ENCODE data around the gene SMARCB1.

SMARCB1 gene

GRCh38 chr22:23836692-23837495, 50.1 kb downstream of the SMARCB1 start:
- no peak overlapping the region for H3K27ac ChIP-seq
- H3K4me3 ChIP-seq, result no peak overlapping the region

- Histone ChIP-seq H3K27ac (peak overlapping the region in 3 of 21 experiments; percentile 16 to 55 (median 42)), H3K4me3 (no peak overlapping the region)
These were observed 50.7 kb downstream of the SMARCB1 start for GRCh38 chr22:23837496-23837859.

- Histone ChIP-seq H3K4me3 (peak overlapping the region; percentile 19 to 45 (median 37)), H3K27ac (peak overlapping the region in 9 of 21 experiments; percentile 1 to 55 (median 21))
These were observed 51.3 kb downstream of the SMARCB1 start for GRCh38 chr22:23837911-23838680.

GRCh38 chr22:23838681-23839468, 52.1 kb downstream of the SMARCB1 start, which contains the start of gene DERL3:
Gene DERL3 (minus strand): TSS chr22:23839006. CDS start chr22:23838987, 19 bp downstream.
- Histone ChIP-seq H3K27ac (peak within 1 kb of the TSS in 10 of 21 experiments; percentile 1 to 64 (median 37)), H3K4me3 (peak within 1 kb of the TSS; percentile 19 to 45 (median 37))

GRCh38 chr22:23840026-23840425, 53.3 kb downstream of the SMARCB1 start:
- Histone ChIP-seq H3K27ac (peak overlapping the region in 2 of 21 experiments; percentile 46 to 61), H3K4me3 (no peak overlapping the region)

GRCh38 chr22:23841292-23841691, 54.5 kb downstream of the SMARCB1 start:
- Histone ChIP-seq H3K27ac (peak overlapping the region in 3 of 21 experiments; percentile 22 to 61 (median 57)), H3K4me3 (no peak overlapping the region)

- no peak overlapping the region for H3K4me3 ChIP-seq
- H3K27ac ChIP-seq, result peak overlapping the region in 3 of 21 experiments; percentile 22 to 61 (median 57)
These were observed 55.1 kb downstream of the SMARCB1 start for GRCh38 chr22:23841736-23842445.

- Histone ChIP-seq H3K4me3 (no peak overlapping the region), H3K27ac (no peak overlapping the region)
These were observed 55.8 kb downstream of the SMARCB1 start for GRCh38 chr22:23842599-23842998.

- Histone ChIP-seq H3K4me3 (no peak overlapping the region), H3K27ac (peak overlapping the region in 10 of 21 experiments; percentile 0 to 77 (median 41))
These were observed 58.0 kb downstream of the SMARCB1 start for GRCh38 chr22:23844739-23845202.

- Histone ChIP-seq H3K27ac (peak overlapping the region in 14 of 21 experiments; percentile 0 to 77 (median 48)), H3K4me3 (no peak overlapping the region)
These were observed 58.7 kb downstream of the SMARCB1 start for GRCh38 chr22:23845265-23846080.

GRCh38 chr22:23846081-23846469, 59.3 kb downstream of the SMARCB1 start:
- Histone ChIP-seq H3K27ac (peak overlapping the region in 13 of 21 experiments; percentile 0 to 77 (median 49)), H3K4me3 (no peak overlapping the region)

- Histone ChIP-seq H3K27ac (peak overlapping the region in 10 of 21 experiments; percentile 11 to 77 (median 52)), H3K4me3 (no peak overlapping the region)
These were observed 60.6 kb downstream of the SMARCB1 start for GRCh38 chr22:23847310-23847920.

GRCh38 chr22:23847991-23848864, 61.5 kb downstream of the SMARCB1 start:
- Histone ChIP-seq H3K27ac (peak overlapping the region in 6 of 21 experiments; percentile 16 to 77 (median 61)), H3K4me3 (no peak overlapping the region)

- peak overlapping the region in 5 of 21 experiments; percentile 16 to 77 (median 40) for H3K27ac ChIP-seq
- H3K4me3 ChIP-seq, result no peak overlapping the region
These were observed 62.5 kb downstream of the SMARCB1 start for GRCh38 chr22:23849009-23850006.

GRCh38 chr22:23850136-23850611, 63.4 kb downstream of the SMARCB1 start:
- Histone ChIP-seq H3K4me3 (no peak overlapping the region), H3K27ac (no peak overlapping the region)

Data from skin epidermis (tissue), 12 donors.